Neural progenitor cell (in vitro differentiated cells): ENCODE measurements around the gene KCNT1. TPM values are rescaled to one million over a fixed set of nuclear protein-coding genes. Genes with fewer than 3 reads are reported as not detected.

ENCODE experiments used
- DNase-seq: peaks from one replicate; pipeline ENCODE4 v3.0.0-alpha.2; 2016; ENCODE audit warnings: low spot score
- H2AFZ ChIP-seq: fragments of 200-600 bp; sonication (generic); replicated peaks from 2 replicates; pipeline ENCODE4 v1.6.1; 2016; ENCODE audit warnings: antibody characterized with exemption
- H3F3A ChIP-seq: fragments of 200-600 bp; sonication (generic); 2 replicates; pipeline ENCODE4 v1.6.1; 2016; ENCODE audit warnings: antibody characterized with exemption, low read depth
- H3K27ac ChIP-seq: fragments of 200-600 bp; sonication (generic); 2 replicates; pipeline ENCODE4 v1.5.1; 2016; ENCODE audit warnings: mild to moderate bottlenecking
- H3K27me3 ChIP-seq: fragments of 200-600 bp; sonication (generic); 2 replicates; pipeline ENCODE4 v1.6.1; 2016; ENCODE audit warnings: mild to moderate bottlenecking, moderate library complexity
- H3K36me3 ChIP-seq: fragments of 200-600 bp; sonication (generic); 2 replicates; pipeline ENCODE4 v1.5.1; 2016
- H3K4me1 ChIP-seq: fragments of 200-600 bp; sonication (generic); 2 replicates; pipeline ENCODE4 v1.6.1; 2016; ENCODE audit warnings: mixed run types
- H3K4me2 ChIP-seq: fragments of 200-600 bp; sonication (generic); 2 replicates; pipeline ENCODE4 v1.6.1; 2016
- H3K4me3 ChIP-seq: fragments of 200-600 bp; sonication (generic); 2 replicates; pipeline ENCODE4 v1.5.1; 2016
- H3K79me2 ChIP-seq: fragments of 200-600 bp; sonication (generic); 2 replicates; pipeline ENCODE4 v1.6.1; 2016; ENCODE audit warnings: low read depth
- H3K9ac ChIP-seq: fragments of 200-600 bp; sonication (generic); 2 replicates; pipeline ENCODE4 v1.6.1; 2016
- H3K9me3 ChIP-seq: fragments of 200-600 bp; sonication (generic); 2 replicates; pipeline ENCODE4 v1.5.1; 2016; ENCODE audit warnings: low read depth
- H4K20me1 ChIP-seq: fragments of 200-600 bp; sonication (generic); 2 replicates; pipeline ENCODE4 v1.6.1; 2016; ENCODE audit warnings: low read depth
- H3K27ac Mint-ChIP-seq: 3 replicates; pipeline ENCODE4 v1.8.0; 2021; ENCODE audit warnings: mixed read lengths
- H3K27me3 Mint-ChIP-seq: 2 replicates; pipeline ENCODE4 v1.8.0; 2022; ENCODE audit warnings: low read depth, mild to moderate bottlenecking, inconsistent platforms, moderate library complexity, mixed read lengths; ENCODE audit not compliant: insufficient read depth
- H3K36me3 Mint-ChIP-seq: 3 replicates; pipeline ENCODE4 v1.8.0; 2021; ENCODE audit warnings: mixed read lengths
- H3K4me1 Mint-ChIP-seq: 3 replicates; pipeline ENCODE4 v1.8.0; 2021; ENCODE audit warnings: mixed read lengths
- H3K4me3 Mint-ChIP-seq: 3 replicates; pipeline ENCODE4 v1.8.0; 2021; ENCODE audit warnings: mild to moderate bottlenecking, moderate library complexity, mixed read lengths
- H3K9me3 Mint-ChIP-seq: 3 replicates; pipeline ENCODE4 v1.8.0; 2020; ENCODE audit warnings: mixed read lengths
- EZH2 ChIP-seq: fragments of 200-600 bp; sonication (generic); IDR thresholded peaks from 2 replicates; pipeline ENCODE4 v1.6.1; 2017; ENCODE audit warnings: antibody characterized with exemption, mild to moderate bottlenecking, moderate library complexity
- EZH2phosphoT487 ChIP-seq: fragments of 200-600 bp; sonication (generic); IDR thresholded peaks from 2 replicates; pipeline ENCODE4 v1.6.1; 2017; ENCODE audit warnings: antibody characterized with exemption
- total RNA-seq: library from RNA; depleted of rRNA; stranded (reverse); fragments of >200 nt; gene quantifications from 2 replicates; pipeline ENCODE4 v1.2.3, GENCODE V29; 2015; ENCODE audit warnings: low replicate concordance
- TF ChIP-seq, protein P1 (sequence below): fragments of 200-600 bp; sonication (generic); IDR thresholded peaks from 2 replicates; pipeline ENCODE4 v1.5.1; 2017; ENCODE audit warnings: antibody characterized with exemption, mild to moderate bottlenecking

KCNT1 gene
- total RNA-seq, 1 donor from 2014 or later, result not detected

GRCh38 chr9:135823036-135823435, 121.1 kb downstream of the KCNT1 start:
- H3K79me2 ChIP-seq, result peaks cover 41% of the 10 kb centered on the region
- H3K9me3 ChIP-seq, result no peaks in the 10 kb centered on the region
- H4K20me1 ChIP-seq, result peaks cover 35% of the 10 kb centered on the region
- no peak overlapping the region for H3K4me3 ChIP-seq
- H3F3A ChIP-seq, result no peaks in the 10 kb centered on the region
- no peaks in the 10 kb centered on the region for H3K27me3 ChIP-seq
- H3K27ac Mint-ChIP-seq, result no peak overlapping the region
- peaks cover under 1% of the 10 kb centered on the region for H3K9me3 Mint-ChIP-seq
- H3K27ac ChIP-seq, result no peak overlapping the region
- H3K4me2 ChIP-seq, result no peak overlapping the region
- no peaks in the 10 kb centered on the region for H3K4me1 ChIP-seq
- H2AFZ ChIP-seq, result no peak overlapping the region
- DNase-seq, result no peak
- TF ChIP-seq EZH2, result no peak
- TF ChIP-seq, protein P1, sequence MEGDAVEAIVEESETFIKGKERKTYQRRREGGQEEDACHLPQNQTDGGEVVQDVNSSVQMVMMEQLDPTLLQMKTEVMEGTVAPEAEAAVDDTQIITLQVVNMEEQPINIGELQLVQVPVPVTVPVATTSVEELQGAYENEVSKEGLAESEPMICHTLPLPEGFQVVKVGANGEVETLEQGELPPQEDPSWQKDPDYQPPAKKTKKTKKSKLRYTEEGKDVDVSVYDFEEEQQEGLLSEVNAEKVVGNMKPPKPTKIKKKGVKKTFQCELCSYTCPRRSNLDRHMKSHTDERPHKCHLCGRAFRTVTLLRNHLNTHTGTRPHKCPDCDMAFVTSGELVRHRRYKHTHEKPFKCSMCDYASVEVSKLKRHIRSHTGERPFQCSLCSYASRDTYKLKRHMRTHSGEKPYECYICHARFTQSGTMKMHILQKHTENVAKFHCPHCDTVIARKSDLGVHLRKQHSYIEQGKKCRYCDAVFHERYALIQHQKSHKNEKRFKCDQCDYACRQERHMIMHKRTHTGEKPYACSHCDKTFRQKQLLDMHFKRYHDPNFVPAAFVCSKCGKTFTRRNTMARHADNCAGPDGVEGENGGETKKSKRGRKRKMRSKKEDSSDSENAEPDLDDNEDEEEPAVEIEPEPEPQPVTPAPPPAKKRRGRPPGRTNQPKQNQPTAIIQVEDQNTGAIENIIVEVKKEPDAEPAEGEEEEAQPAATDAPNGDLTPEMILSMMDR, result no peak
- TF ChIP-seq EZH2phosphoT487, result no peak
- H3K4me3 Mint-ChIP-seq, result no peak overlapping the region
- no peaks in the 10 kb centered on the region for H3K4me1 Mint-ChIP-seq
- peaks cover 12% of the 10 kb centered on the region for H3K36me3 ChIP-seq
- H3K36me3 Mint-ChIP-seq, result peaks cover 36% of the 10 kb centered on the region
- peaks cover 3% of the 10 kb centered on the region for H3K27me3 Mint-ChIP-seq
- H3K9ac ChIP-seq, result no peak overlapping the region

DNA sequence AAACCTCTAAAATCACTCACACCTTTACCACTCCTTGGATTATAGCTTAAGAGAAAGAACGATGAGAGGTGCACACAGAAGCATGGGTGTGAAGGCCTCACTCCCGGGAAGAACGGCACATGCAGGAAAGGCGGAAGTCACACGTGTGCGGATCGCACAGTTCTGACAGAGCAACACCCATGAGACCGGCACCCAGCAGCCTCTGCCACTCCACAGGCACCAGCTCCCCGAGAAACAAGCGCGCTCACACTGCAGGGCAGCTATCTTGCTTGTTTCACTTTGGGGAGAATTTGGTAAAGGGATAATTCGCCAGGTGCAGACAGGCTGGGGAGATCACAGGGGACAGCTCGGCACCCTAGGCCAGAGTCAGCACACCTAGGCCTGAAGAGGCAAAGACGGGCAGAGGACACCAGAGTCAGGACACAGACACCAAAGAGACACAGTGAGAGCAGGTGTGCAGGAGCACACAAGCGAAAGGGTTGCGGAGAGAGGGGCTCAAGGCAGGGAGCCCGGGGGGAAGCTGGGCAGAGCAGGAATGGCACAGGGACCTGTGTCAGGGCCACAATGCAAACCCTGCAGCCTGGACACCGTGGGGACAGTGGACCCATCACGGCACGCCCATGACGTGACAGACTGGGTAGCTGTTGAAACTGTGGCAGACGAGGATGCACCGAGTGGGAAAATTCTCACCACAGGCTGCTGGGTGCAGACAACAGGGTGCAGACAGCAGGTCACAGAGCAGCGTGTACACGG, 123.6 kb downstream of the KCNT1 start:
- no peak overlapping the region for H3K4me2 ChIP-seq
- no peaks in the 10 kb centered on the region for H3K4me1 ChIP-seq
- DNase-seq, result no peak
- no peak overlapping the region for H3K9ac ChIP-seq
- TF ChIP-seq EZH2 (no peak), EZH2phosphoT487 (no peak)
- TF ChIP-seq, protein P1, result no peak
- H3K27ac ChIP-seq, result no peak overlapping the region
- Mint-ChIP-seq H3K36me3 (peaks cover 45% of the 10 kb centered on the region), H3K27me3 (peaks cover 3% of the 10 kb centered on the region), H3K9me3 (peaks cover 9% of the 10 kb centered on the region), H3K4me1 (no peaks in the 10 kb centered on the region), H3K27ac (peak overlapping the region; percentile 10), H3K4me3 (no peak overlapping the region)
- H3K9me3 ChIP-seq, result no peaks in the 10 kb centered on the region
- H3K36me3 ChIP-seq, result peaks cover 8% of the 10 kb centered on the region
- H4K20me1 ChIP-seq, result peaks cover 36% of the 10 kb centered on the region
- H3K4me3 ChIP-seq, result no peak overlapping the region
- H3K27me3 ChIP-seq, result no peaks in the 10 kb centered on the region
- peaks cover 54% of the 10 kb centered on the region for H3K79me2 ChIP-seq
- no peak overlapping the region for H2AFZ ChIP-seq
- H3F3A ChIP-seq, result no peaks in the 10 kb centered on the region

GRCh38 chr9:135826188-135826545, 124.2 kb downstream of the KCNT1 start:
- peaks cover 8% of the 10 kb centered on the region for H3K36me3 ChIP-seq
- Mint-ChIP-seq H3K4me1 (no peaks in the 10 kb centered on the region), H3K27me3 (peaks cover 3% of the 10 kb centered on the region), H3K36me3 (peaks cover 44% of the 10 kb centered on the region), H3K27ac (peak overlapping the region; percentile 92), H3K9me3 (peaks cover 9% of the 10 kb centered on the region), H3K4me3 (no peak overlapping the region)
- no peak for DNase-seq
- no peak overlapping the region for H3K27ac ChIP-seq
- H3K4me2 ChIP-seq, result no peak overlapping the region
- H3K9me3 ChIP-seq, result no peaks in the 10 kb centered on the region
- H3K9ac ChIP-seq, result no peak overlapping the region
- no peaks in the 10 kb centered on the region for H3F3A ChIP-seq
- peaks cover 36% of the 10 kb centered on the region for H4K20me1 ChIP-seq
- no peak overlapping the region for H2AFZ ChIP-seq
- H3K79me2 ChIP-seq, result peaks cover 59% of the 10 kb centered on the region
- TF ChIP-seq, protein P1, result no peak
- no peak for TF ChIP-seq EZH2phosphoT487
- TF ChIP-seq EZH2, result no peak
- no peak overlapping the region for H3K4me3 ChIP-seq
- H3K27me3 ChIP-seq, result no peaks in the 10 kb centered on the region
- H3K4me1 ChIP-seq, result no peaks in the 10 kb centered on the region
